Dedifferentiated amniotic fluid mesenchymal stem cell (primary cell): ENCODE measurements around the gene RMND1.
"Not testable (repeated sequence)": the region's sequence is repeated elsewhere in the genome, so short reads cannot be mapped to it uniquely, and the experiment has no call there.

Experiments
- DNase-seq: peaks from one replicate; pipeline ENCODE4 v3.0.0-alpha.2; 2016; ENCODE audit errors: extremely low spot score

Gene RMND1

GRCh38 chr6:151387175-151387970 lies 64.6 kb downstream of the RMND1 start:
- no peak for DNase-seq

- DNase-seq: no peak
These were observed 66.7 kb downstream of the RMND1 start for GRCh38 chr6:151385177-151385576.

GRCh38 chr6:151384151-151384550 lies 67.8 kb downstream of the RMND1 start:
- DNase-seq: no peak

- DNase-seq: not testable (repeated sequence)
These were observed 69.3 kb downstream of the RMND1 start for GRCh38 chr6:151382631-151383030.

- no peak for DNase-seq
These were observed 70.2 kb downstream of the RMND1 start for GRCh38 chr6:151381722-151382121.

GRCh38 chr6:151380848-151381205 lies 71.1 kb downstream of the RMND1 start:
- DNase-seq: no peak

- no peak for DNase-seq
These were observed 71.7 kb downstream of the RMND1 start for GRCh38 chr6:151379933-151380847.

- DNase-seq: no peak
These were observed 74.8 kb downstream of the RMND1 start for GRCh38 chr6:151377095-151377494.

GRCh38 chr6:151376440-151376839 lies 75.5 kb downstream of the RMND1 start:
- DNase-seq: no peak

- no peak for DNase-seq
These were observed 76.1 kb downstream of the RMND1 start for GRCh38 chr6:151375833-151376232.

GRCh38 chr6:151374036-151374683 lies 77.8 kb downstream of the RMND1 start:
- DNase-seq: no peak

- DNase-seq: no peak
These were observed 79.8 kb downstream of the RMND1 start for GRCh38 chr6:151372164-151372563.

- DNase-seq: peak; percentile 35
These were observed 81.3 kb downstream of the RMND1 start for GRCh38 chr6:151370509-151371078.

GRCh38 chr6:151365233-151365632 lies 86.7 kb downstream of the RMND1 start:
- no peak for DNase-seq

GRCh38 chr6:151359486-151359885 lies 92.4 kb downstream of the RMND1 start:
- DNase-seq: no peak

GRCh38 chr6:151358475-151358874 lies 93.5 kb downstream of the RMND1 start:
- DNase-seq: no peak

- DNase-seq: no peak
These were observed 94.0 kb downstream of the RMND1 start for GRCh38 chr6:151357758-151358436.

- not testable (repeated sequence) for DNase-seq
These were observed 94.9 kb downstream of the RMND1 start for GRCh38 chr6:151356983-151357382.
